ENCODE results near the gene MYO3B.

MYO3B gene

DNA sequence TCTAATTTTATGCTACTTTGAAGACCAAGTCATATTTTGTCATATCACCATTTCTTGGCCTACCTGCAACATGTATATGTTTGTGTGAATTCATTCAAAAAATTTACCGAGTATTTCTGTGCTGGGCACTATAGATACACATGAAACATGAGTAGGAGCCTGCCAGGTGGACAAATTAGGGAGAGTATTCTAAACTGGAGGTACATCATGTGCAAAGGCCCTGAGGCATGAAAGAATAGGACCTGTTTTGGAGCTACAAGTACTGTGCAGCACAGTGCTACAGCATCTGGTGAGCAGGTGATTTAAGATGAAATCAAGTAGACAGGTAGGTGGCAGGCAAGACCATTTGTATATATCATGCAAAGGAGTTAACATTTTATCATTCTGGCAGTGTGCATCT lies 152.9 kb downstream of the MYO3B start:
- DNase-seq (ENCODE audit: low read depth), result no peak
- no peak overlapping the region for H3K4me3 ChIP-seq (ENCODE audit: low read length)
- TF ChIP-seq, protein P1, sequence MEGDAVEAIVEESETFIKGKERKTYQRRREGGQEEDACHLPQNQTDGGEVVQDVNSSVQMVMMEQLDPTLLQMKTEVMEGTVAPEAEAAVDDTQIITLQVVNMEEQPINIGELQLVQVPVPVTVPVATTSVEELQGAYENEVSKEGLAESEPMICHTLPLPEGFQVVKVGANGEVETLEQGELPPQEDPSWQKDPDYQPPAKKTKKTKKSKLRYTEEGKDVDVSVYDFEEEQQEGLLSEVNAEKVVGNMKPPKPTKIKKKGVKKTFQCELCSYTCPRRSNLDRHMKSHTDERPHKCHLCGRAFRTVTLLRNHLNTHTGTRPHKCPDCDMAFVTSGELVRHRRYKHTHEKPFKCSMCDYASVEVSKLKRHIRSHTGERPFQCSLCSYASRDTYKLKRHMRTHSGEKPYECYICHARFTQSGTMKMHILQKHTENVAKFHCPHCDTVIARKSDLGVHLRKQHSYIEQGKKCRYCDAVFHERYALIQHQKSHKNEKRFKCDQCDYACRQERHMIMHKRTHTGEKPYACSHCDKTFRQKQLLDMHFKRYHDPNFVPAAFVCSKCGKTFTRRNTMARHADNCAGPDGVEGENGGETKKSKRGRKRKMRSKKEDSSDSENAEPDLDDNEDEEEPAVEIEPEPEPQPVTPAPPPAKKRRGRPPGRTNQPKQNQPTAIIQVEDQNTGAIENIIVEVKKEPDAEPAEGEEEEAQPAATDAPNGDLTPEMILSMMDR (IDR thresholded peaks at IDR 0.05; ENCODE audit: insufficient read depth, low read depth, low read length, missing control alignments), result no peak

DNA sequence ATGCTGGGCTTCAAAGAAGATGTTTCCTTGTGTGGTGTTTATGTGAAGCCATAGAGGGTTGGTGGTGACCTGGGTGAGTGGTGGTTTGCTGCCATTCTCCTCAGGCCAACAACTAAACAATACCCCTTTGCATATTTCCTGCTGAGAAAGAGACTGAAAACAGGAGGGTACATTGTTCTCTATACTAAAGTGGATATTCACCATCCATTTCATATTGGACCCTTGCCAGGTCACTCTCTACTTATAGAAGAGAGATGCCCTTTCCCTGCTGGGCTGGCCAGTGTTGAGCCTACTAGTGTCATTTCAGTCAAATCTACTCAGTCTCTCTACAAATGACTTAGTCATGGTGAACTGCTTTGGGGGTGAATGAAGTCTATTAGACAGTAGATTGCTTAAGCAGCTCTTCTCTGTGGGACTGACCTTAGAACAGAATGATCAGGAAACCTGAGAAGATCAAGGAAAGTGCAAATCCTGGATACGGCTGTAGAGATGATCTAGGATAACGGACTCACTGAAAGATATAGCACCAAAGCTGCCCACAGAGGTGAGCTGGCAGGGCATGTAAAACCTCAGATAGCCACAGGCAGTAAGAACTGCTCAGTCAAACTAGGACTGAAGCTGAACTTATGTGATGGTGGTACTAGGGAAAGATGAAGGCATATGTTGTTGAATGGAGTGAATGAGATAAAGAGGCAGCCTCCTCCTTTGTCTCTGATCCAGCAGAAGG lies 154.9 kb downstream of the MYO3B start:
- TF ChIP-seq, protein P1 (IDR thresholded peaks at IDR 0.05; ENCODE audit: insufficient read depth, low read depth, low read length, missing control alignments), result no peak
- DNase-seq (ENCODE audit: low read depth), result no peak

DNA sequence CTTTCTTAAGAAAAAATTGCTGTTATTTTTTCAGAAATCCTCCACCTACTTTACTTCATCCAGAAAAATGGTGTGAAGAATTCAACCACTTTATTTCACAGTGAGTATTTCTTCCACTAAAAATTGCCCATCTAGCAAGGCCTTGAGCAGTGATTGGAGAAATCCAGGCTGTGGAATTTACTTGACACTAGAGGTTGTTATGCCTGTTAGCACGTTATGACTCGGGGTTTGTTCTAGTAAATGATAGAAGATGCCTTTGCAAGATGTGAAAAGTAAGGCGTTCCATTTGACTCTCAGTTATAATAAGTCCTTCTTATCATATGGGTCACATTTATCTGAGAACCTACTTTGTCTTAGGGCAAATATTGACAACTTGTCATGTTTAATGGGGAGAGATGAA lies 157.4 kb downstream of the MYO3B start:
- TF ChIP-seq, protein P1 (IDR thresholded peaks at IDR 0.05; ENCODE audit: insufficient read depth, low read depth, low read length, missing control alignments), result no peak
- H3K4me3 ChIP-seq (ENCODE audit: low read length), result no peak overlapping the region
- DNase-seq (ENCODE audit: low read depth), result no peak

More for the DNA sequence above, 154.9 kb downstream of the MYO3B start:
- no peak overlapping the region for H3K4me3 ChIP-seq (ENCODE audit: low read length)

DNA sequence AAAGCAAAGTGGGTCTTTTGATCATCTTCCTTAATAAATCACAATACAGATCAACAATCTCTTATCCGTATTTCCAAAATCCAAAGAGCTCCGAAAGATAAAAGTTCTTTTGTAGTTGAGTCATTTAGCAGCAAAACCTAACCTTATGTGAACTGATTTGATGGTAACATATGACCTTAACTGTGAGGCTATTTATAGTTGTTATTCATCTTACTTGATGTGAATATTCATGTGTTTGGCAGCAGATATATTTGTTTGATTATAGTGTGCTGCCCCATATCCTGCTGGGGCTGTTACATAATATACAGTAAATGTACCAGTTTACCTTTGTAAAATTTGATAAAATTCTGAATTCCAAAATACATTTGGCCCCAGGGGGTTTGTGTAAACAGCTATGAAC lies 158.5 kb downstream of the MYO3B start:
- no peak for DNase-seq (ENCODE audit: low read depth)
- no peak overlapping the region for H3K4me3 ChIP-seq (ENCODE audit: low read length)
- TF ChIP-seq, protein P1 (IDR thresholded peaks at IDR 0.05; ENCODE audit: insufficient read depth, low read depth, low read length, missing control alignments), result no peak

DNA sequence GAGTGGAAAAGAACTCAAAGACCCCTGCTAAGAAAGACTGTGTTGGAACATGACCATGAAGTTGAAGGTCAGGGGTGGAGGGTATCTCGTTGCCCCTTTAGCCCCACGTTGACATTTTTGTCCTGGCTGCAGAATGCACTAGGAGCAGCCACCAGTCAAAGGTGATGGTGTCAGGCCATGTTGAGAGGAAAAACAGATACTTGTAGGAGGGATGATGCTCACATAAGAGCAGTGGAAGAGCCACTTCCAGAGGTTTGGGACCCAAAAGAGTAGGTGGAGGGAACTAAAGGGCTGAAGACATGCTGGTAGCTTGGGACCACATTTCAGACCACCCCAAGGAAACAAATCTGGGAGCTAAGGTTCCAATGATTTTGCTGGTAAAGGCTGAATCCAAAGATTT lies 159.0 kb downstream of the MYO3B start:
- no peak overlapping the region for H3K4me3 ChIP-seq (ENCODE audit: low read length)

DNA sequence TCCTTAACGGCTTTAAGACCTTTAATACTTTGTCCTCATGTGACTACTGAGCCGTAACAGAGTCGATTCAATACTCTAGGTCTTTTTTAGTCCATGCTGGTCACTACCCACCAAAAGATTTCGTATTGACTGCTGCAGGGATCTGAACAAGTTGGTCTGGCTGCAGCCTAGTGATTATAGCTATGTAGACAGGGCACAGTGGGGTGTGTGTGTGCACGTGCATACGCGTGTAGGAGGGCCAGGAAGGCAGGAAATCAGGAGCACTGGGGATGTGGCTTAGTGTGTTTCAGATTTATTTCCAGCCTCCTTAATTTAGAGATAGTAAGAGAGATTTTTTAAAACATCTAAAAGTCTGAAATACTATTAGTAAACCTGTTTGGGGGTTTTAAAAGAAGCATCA lies 161.4 kb downstream of the MYO3B start:
- DNase-seq (ENCODE audit: low read depth), result no peak
- no peak overlapping the region for H3K4me3 ChIP-seq (ENCODE audit: low read length)
- TF ChIP-seq, protein P1 (IDR thresholded peaks at IDR 0.05; ENCODE audit: insufficient read depth, low read depth, low read length, missing control alignments), result no peak

More for the DNA sequence above, 159.0 kb downstream of the MYO3B start:
- DNase-seq (ENCODE audit: low read depth), result no peak
- TF ChIP-seq, protein P1 (IDR thresholded peaks at IDR 0.05; ENCODE audit: insufficient read depth, low read depth, low read length, missing control alignments), result no peak

Data from epithelial cell of esophagus (primary cell).